GM06990 (cell line): ENCODE data around the gene MAVS.
"Not testable (repeated sequence)": the region's sequence is repeated elsewhere in the genome, so short reads cannot be mapped to it uniquely, and the experiment has no call there.

Source experiments
- DNase-seq: peaks from one replicate; pipeline ENCODE4 v3.0.0-alpha.2; 2011; ENCODE audit not compliant: insufficient read length; ENCODE audit errors: extremely low read depth
- H3K27me3 ChIP-seq: replicated peaks from 2 replicates; pipeline ENCODE4 v1.6.0; 2011; ENCODE audit warnings: low read length; ENCODE audit not compliant: control insufficient read depth, insufficient read depth
- H3K36me3 ChIP-seq: 2 replicates; pipeline ENCODE4 v1.5.1; 2011; ENCODE audit warnings: low read length; ENCODE audit not compliant: control insufficient read depth, insufficient read depth
- H3K4me3 ChIP-seq: replicated peaks from 2 replicates; pipeline ENCODE4 v1.5.1; 2011; ENCODE audit warnings: low read depth, mild to moderate bottlenecking, control low read depth, low read length
- TF ChIP-seq, protein P1 (sequence below): IDR thresholded peaks from 2 replicates; pipeline ENCODE4 v1.5.1; 2011; ENCODE audit warnings: low read length, control low read depth, mild to moderate bottlenecking, inconsistent platforms; ENCODE audit not compliant: insufficient read depth, poor library complexity, severe bottlenecking

Gene MAVS

GRCh38 chr20:3904857-3905256, 58.2 kb downstream of the MAVS start:
- DNase-seq = no peak
- Histone ChIP-seq H3K4me3 (no peak overlapping the region), H3K27me3 (no peaks in the 10 kb centered on the region), H3K36me3 (peaks cover 3% of the 10 kb centered on the region)
- TF ChIP-seq, protein P1, sequence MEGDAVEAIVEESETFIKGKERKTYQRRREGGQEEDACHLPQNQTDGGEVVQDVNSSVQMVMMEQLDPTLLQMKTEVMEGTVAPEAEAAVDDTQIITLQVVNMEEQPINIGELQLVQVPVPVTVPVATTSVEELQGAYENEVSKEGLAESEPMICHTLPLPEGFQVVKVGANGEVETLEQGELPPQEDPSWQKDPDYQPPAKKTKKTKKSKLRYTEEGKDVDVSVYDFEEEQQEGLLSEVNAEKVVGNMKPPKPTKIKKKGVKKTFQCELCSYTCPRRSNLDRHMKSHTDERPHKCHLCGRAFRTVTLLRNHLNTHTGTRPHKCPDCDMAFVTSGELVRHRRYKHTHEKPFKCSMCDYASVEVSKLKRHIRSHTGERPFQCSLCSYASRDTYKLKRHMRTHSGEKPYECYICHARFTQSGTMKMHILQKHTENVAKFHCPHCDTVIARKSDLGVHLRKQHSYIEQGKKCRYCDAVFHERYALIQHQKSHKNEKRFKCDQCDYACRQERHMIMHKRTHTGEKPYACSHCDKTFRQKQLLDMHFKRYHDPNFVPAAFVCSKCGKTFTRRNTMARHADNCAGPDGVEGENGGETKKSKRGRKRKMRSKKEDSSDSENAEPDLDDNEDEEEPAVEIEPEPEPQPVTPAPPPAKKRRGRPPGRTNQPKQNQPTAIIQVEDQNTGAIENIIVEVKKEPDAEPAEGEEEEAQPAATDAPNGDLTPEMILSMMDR = no peak

DNA sequence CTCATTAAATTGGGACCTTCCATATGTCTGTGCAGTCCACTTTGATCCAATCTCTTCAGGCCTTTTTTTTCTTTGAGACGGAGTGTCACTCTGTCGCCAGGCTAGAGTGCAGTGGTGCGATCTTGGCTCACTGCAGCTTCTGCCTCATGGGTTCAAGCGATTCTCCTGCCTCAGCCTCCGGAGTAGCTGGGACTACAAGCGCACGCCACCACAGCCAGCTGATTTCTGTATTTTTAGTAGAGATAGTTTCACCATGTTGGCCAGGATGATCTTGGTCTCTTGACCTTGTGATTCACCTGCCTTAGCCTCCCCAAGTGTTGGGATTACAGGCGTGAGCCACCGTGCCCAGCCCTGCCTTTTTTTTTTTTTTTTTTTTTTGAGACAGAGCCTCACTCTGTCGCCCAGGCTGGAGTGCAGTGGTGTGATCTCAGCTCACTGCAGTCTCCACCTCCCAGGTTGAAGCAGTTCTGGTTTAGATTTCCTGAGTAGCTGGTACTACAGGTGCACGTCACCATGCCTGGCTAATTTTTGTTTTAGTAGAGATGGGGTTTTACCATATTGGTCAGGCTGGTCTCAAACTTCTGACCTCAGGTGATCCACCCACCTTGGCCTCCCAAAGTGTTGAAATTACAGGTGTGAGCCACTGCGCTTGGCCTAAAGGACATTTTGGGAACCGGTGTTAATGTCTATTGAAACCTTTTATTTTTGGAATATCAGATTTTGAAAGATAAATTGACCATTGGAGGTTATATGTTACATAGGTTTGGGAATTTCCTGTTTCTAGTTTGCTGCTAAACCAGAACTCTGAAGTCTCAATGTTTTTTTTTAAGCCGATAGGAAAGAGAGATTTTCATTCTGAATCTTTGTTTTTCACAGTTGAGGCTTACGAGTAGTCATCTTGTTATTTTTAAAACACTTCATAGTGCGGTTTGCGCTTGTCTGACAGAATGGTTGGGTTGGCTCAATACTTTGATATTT, 60.4 kb downstream of the MAVS start:
- not testable (repeated sequence) for H3K36me3 ChIP-seq
- H3K4me3 ChIP-seq = peak overlapping the region; percentile 49
- DNase-seq = peak; percentile 60

GRCh38 chr20:3908667-3909066, 62.0 kb downstream of the MAVS start:
- Histone ChIP-seq H3K4me3 (no peak overlapping the region), H3K27me3 (no peaks in the 10 kb centered on the region), H3K36me3 (peaks cover 8% of the 10 kb centered on the region)
- TF ChIP-seq, protein P1 = no peak
- DNase-seq = no peak

More for the DNA sequence above, 60.4 kb downstream of the MAVS start:
- H3K27me3 ChIP-seq = not testable (repeated sequence)

DNA sequence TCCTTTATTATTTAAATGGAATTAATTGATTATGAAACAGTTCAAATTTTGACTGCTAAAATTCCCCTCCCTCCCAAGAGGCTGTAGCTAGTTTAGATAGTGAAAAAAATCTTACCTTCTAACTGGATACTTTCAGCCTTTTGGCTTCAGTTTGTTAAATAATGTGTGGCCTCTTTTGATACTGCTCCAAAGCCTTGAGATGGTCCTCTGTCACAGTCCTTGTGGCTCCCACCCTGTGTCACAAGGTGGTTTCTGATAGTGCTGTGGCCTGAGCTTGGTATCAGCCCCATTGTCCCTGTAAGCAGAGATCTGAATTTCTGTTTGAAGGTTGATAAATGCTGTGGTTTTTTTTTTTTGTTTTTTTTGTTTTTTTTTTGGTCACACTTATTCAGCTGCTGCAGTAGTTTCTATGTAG, 63.3 kb downstream of the MAVS start:
- TF ChIP-seq, protein P1 = no peak
- Histone ChIP-seq H3K36me3 (peaks cover 9% of the 10 kb centered on the region), H3K4me3 (no peak overlapping the region), H3K27me3 (no peaks in the 10 kb centered on the region)
- DNase-seq = no peak

- peaks cover 8% of the 10 kb centered on the region for H3K36me3 ChIP-seq
- TF ChIP-seq, protein P1 = no peak
- no peak for DNase-seq
Observed at GRCh38 chr20:3910853-3911252, 64.2 kb downstream of the MAVS start.

GRCh38 chr20:3911956-3912355, 65.3 kb downstream of the MAVS start:
- TF ChIP-seq, protein P1 = no peak
- Histone ChIP-seq H3K27me3 (no peaks in the 10 kb centered on the region), H3K36me3 (peaks cover 13% of the 10 kb centered on the region), H3K4me3 (no peak overlapping the region)
- no peak for DNase-seq

More at GRCh38 chr20:3910853-3911252, 64.2 kb downstream of the MAVS start:
- Histone ChIP-seq H3K27me3 (no peaks in the 10 kb centered on the region), H3K4me3 (no peak overlapping the region)
